A549 treated with RU486 at 1 μM for 4 hours (cell line): ENCODE results near the gene SEC14L2. TPM values are rescaled to one million over a fixed set of nuclear protein-coding genes. Genes with fewer than 3 reads are reported as not detected.

Source experiments
- total RNA-seq: library from RNA; stranded (reverse); fragments of 200-300 nt; extraction: Qiagen RNA extraction; gene quantifications from 5 replicates; pipeline ENCODE4 v1.2.3, GENCODE V29; 2022; ENCODE audit warnings: low read depth

Gene SEC14L2
- total RNA-seq = 28.0 to 35.4 TPM (median 30.1 TPM) in 5 replicates

GRCh38 chr22:30396871-30397655, at the start of gene SEC14L2:
Gene SEC14L2 (plus strand): TSS chr22:30397018. CDS start chr22:30397117, 99 bp downstream.

GRCh38 chr22:30356449-30357235, 40.2 kb upstream of the SEC14L2 start, which contains the start of the genes CCDC157 and SF3A1:
Gene CCDC157 (plus strand): TSS chr22:30357007. CDS start chr22:30366001, 8,994 bp downstream.
Gene SF3A1 (minus strand): TSS chr22:30356894. CDS start chr22:30356792, 102 bp downstream.

GRCh38 chr22:30386960-30387827, 9.6 kb upstream of the SEC14L2 start, which contains the start of gene RNF215:
Gene RNF215 (minus strand): TSS chr22:30387411. CDS start chr22:30387313, 98 bp downstream.

GRCh38 chr22:30425616-30426387, 29.0 kb downstream of the SEC14L2 start, which contains the start of gene MTFP1:
Gene MTFP1 (plus strand): TSS chr22:30425768. CDS start chr22:30425880, 112 bp downstream.

GRCh38 chr22:30471616-30472318, 74.9 kb downstream of the SEC14L2 start, which contains the start of gene SEC14L3:
Gene SEC14L3 (minus strand): TSS chr22:30472017. CDS start chr22:30471958, 59 bp downstream.

Other genes starting within 250 kb of the SEC14L2 start
- gene LIF, start 150.3 kb upstream of the SEC14L2 start, total RNA-seq = 22.4 to 37.6 TPM (median 34.3 TPM) in 5 replicates
- not detected in 5 replicates for gene OSM, start 130.2 kb upstream of the SEC14L2 start, total RNA-seq
- 3.3 to 6.3 TPM (median 4.7 TPM) in 5 replicates for gene CASTOR1, start 107.5 kb upstream of the SEC14L2 start, total RNA-seq
- 9.1 to 11.7 TPM (median 10.1 TPM) in 5 replicates for gene TBC1D10A, start 70.1 kb upstream of the SEC14L2 start, total RNA-seq
- gene SF3A1, start 40.1 kb upstream of the SEC14L2 start, total RNA-seq = 39.6 to 76.2 TPM (median 67.4 TPM) in 5 replicates
- gene CCDC157, start 40.0 kb upstream of the SEC14L2 start, total RNA-seq = 1.8 to 3.4 TPM (median 3.0 TPM) in 5 replicates
- gene RNF215, start 9.6 kb upstream of the SEC14L2 start, total RNA-seq = 14.2 to 19.6 TPM (median 16.8 TPM) in 5 replicates
- gene MTFP1, start 28.8 kb downstream of the SEC14L2 start, total RNA-seq = 60.7 to 71.9 TPM (median 70.0 TPM) in 5 replicates
- gene SEC14L3, start 75.0 kb downstream of the SEC14L2 start, total RNA-seq = not detected in 5 replicates
- gene SEC14L4, start 108.7 kb downstream of the SEC14L2 start, total RNA-seq = 3.7 to 6.0 TPM (median 5.3 TPM) in 5 replicates
- not detected in 5 replicates for gene SEC14L6, start 149.7 kb downstream of the SEC14L2 start, total RNA-seq
- gene GAL3ST1, start 177.6 kb downstream of the SEC14L2 start, total RNA-seq = 5.2 to 8.6 TPM (median 8.0 TPM) in 5 replicates
- gene PES1, start 194.9 kb downstream of the SEC14L2 start, total RNA-seq = 109 to 130 TPM (median 118 TPM) in 5 replicates
- 4.3 to 5.5 TPM (median 4.6 TPM) in 5 replicates for gene TCN2, start 210.2 kb downstream of the SEC14L2 start, total RNA-seq
- 4.6 to 7.8 TPM (median 6.1 TPM) in 5 replicates for gene SLC35E4, start 238.8 kb downstream of the SEC14L2 start, total RNA-seq